ENCODE results near the gene THADA.

The THADA gene

GRCh38 chr2:43507137-43507536 lies 88.7 kb downstream of the THADA start:
- DNase-seq = no peak

- no peak for DNase-seq
Measured at GRCh38 chr2:43495727-43496126, 100.1 kb downstream of the THADA start.

- no peak for DNase-seq
Measured at GRCh38 chr2:43493954-43494353, 101.9 kb downstream of the THADA start.

GRCh38 chr2:43491065-43491639 lies 104.7 kb downstream of the THADA start:
- DNase-seq = no peak

GRCh38 chr2:43490252-43490786 lies 105.5 kb downstream of the THADA start:
- DNase-seq = no peak

GRCh38 chr2:43488737-43489136 lies 107.1 kb downstream of the THADA start:
- no peak for DNase-seq

- DNase-seq = no peak
Measured at GRCh38 chr2:43486603-43487002, 109.2 kb downstream of the THADA start.

GRCh38 chr2:43484323-43484930 lies 111.4 kb downstream of the THADA start:
- DNase-seq = no peak

GRCh38 chr2:43482961-43483360 lies 112.9 kb downstream of the THADA start:
- no peak for DNase-seq

- no peak for DNase-seq
Measured at GRCh38 chr2:43481927-43482542, 113.8 kb downstream of the THADA start.

GRCh38 chr2:43480874-43481273 lies 115.0 kb downstream of the THADA start:
- DNase-seq = no peak

- DNase-seq = no peak
Measured at GRCh38 chr2:43478412-43479086, 117.3 kb downstream of the THADA start.

- DNase-seq = no peak
Measured at GRCh38 chr2:43475922-43476321, 119.9 kb downstream of the THADA start.

- no peak for DNase-seq
Measured at GRCh38 chr2:43475137-43475846, 120.5 kb downstream of the THADA start.

- DNase-seq = no peak
Measured at GRCh38 chr2:43474273-43474672, 121.6 kb downstream of the THADA start.

GRCh38 chr2:43473767-43474166 lies 122.1 kb downstream of the THADA start:
- DNase-seq = no peak

- DNase-seq = no peak
Measured at GRCh38 chr2:43472527-43473194, 123.2 kb downstream of the THADA start.

GRCh38 chr2:43469713-43470112 lies 126.1 kb downstream of the THADA start:
- DNase-seq = no peak

GRCh38 chr2:43469094-43469493 lies 126.7 kb downstream of the THADA start:
- no peak for DNase-seq

GRCh38 chr2:43467891-43468290 lies 127.9 kb downstream of the THADA start:
- no peak for DNase-seq

- DNase-seq = no peak
Measured at GRCh38 chr2:43465234-43465633, 130.6 kb downstream of the THADA start.

GRCh38 chr2:43464590-43464989 lies 131.2 kb downstream of the THADA start:
- DNase-seq = no peak

Measured in activated naive CD4-positive, alpha-beta T cell (primary cell).